HEK293T (cell line): Measurements from ENCODE around the gene BDNF.

ENCODE experiments used
- CTBP1 ChIP-seq: fragments of 450-650 bp; IDR thresholded peaks from 2 replicates; pipeline ENCODE4 v1.6.1; 2016; ENCODE audit warnings: borderline replicate concordance
- FOXK2 ChIP-seq: fragments of 450-650 bp; IDR thresholded peaks from 2 replicates; pipeline ENCODE4 v1.6.1; 2016; ENCODE audit warnings: mild to moderate bottlenecking
- FOXM1 ChIP-seq: fragments of 450-650 bp; IDR thresholded peaks from 2 replicates; pipeline ENCODE4 v1.6.1; 2017; ENCODE audit warnings: mild to moderate bottlenecking, borderline replicate concordance
- HDGF ChIP-seq: fragments of 450-650 bp; IDR thresholded peaks from 2 replicates; pipeline ENCODE4 v1.6.1; 2017; ENCODE audit warnings: antibody characterized with exemption, borderline replicate concordance
- SP1 ChIP-seq: fragments of 450-650 bp; IDR thresholded peaks from 2 replicates; pipeline ENCODE4 v1.6.1; 2017

- no peak for TF ChIP-seq CTBP1
- TF ChIP-seq SP1 = no peak
- TF ChIP-seq HDGF = no peak
- TF ChIP-seq FOXM1 = no peak
- no peak for TF ChIP-seq FOXK2
These were observed 59.3 kb downstream of the BDNF start for GRCh38 chr11:27640954-27641353.
